WI38 (cell line): ENCODE measurements around the gene GTPBP1.

ENCODE experiments used
- H3K4me3 ChIP-seq: 2 replicates; pipeline ENCODE4 v1.5.1; 2011; ENCODE audit warnings: low read depth, mild to moderate bottlenecking, control low read depth, low read length
- TF ChIP-seq, protein P1 (sequence below): IDR thresholded peaks from 2 replicates; pipeline ENCODE4 v1.5.1; 2012; ENCODE audit warnings: low read depth, mild to moderate bottlenecking, control low read depth, low read length

The GTPBP1 gene

DNA sequence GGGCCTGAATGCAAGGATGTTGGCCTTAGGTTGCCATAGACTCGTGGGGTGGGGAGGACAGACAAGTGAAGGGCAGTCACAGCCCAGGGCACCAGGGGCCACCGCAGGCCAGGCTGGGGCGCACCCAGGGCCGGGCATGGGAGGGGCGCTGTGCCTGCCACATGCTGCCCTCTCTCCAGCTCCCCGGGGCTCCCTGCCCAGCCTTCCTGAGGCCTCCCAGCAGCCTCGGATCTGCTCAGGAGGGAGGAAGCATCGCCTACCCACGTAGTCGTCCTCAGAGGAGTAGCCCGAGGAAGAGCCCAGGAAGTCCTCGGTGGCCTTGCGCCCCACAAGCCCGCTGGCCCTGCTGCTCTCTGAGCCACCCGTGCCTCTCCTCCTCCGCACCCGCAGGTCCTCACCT, 44.9 kb downstream of the GTPBP1 start:
- H3K4me3 ChIP-seq = no peak overlapping the region
- TF ChIP-seq, protein P1, sequence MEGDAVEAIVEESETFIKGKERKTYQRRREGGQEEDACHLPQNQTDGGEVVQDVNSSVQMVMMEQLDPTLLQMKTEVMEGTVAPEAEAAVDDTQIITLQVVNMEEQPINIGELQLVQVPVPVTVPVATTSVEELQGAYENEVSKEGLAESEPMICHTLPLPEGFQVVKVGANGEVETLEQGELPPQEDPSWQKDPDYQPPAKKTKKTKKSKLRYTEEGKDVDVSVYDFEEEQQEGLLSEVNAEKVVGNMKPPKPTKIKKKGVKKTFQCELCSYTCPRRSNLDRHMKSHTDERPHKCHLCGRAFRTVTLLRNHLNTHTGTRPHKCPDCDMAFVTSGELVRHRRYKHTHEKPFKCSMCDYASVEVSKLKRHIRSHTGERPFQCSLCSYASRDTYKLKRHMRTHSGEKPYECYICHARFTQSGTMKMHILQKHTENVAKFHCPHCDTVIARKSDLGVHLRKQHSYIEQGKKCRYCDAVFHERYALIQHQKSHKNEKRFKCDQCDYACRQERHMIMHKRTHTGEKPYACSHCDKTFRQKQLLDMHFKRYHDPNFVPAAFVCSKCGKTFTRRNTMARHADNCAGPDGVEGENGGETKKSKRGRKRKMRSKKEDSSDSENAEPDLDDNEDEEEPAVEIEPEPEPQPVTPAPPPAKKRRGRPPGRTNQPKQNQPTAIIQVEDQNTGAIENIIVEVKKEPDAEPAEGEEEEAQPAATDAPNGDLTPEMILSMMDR = no peak

GRCh38 chr22:38751066-38751421, 45.3 kb downstream of the GTPBP1 start:
- TF ChIP-seq, protein P1 = no peak
- H3K4me3 ChIP-seq = no peak overlapping the region

GRCh38 chr22:38751422-38752346, 45.9 kb downstream of the GTPBP1 start:
- H3K4me3 ChIP-seq = no peak overlapping the region
- TF ChIP-seq, protein P1 = no peak

DNA sequence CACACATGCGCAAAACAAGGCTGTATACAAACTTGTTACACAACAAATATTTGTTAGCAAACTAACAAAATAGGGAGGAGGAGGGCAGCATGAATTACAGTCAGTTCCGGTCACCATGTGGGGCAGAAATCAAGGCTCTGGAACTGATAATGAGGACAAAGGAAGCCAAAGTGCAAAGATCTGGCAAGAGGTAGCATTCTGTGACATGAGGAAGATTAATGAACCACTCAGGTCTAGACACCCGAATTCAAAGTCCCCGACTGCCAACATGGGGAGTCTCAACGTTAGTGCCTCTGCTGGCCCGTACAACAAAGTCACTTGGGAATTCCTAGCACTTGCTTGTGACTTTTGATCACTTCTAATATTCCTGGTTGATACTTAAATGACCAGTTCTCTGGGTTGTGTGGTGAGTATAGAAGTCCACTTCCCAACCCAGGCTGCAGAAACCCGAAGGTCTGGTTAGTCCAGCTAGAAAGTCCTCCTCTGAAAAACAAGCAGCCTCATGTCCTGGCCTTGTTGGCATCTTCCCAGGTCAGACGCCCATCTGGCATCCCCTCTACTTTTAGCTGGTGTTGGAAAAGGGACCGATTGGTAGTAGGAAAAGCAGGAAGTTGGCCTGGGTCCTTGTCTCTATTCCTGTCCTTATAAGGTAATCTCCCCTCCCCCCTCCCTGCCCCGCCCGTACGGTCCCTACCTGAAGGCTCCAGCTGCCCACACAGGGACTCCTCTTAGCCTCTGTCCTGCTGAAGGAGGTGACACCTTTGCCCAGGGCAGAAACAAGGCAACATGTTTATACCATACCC, 48.4 kb downstream of the GTPBP1 start:
- H3K4me3 ChIP-seq = peak overlapping the region; percentile 76
- TF ChIP-seq, protein P1 = no peak

- TF ChIP-seq, protein P1 = no peak
- H3K4me3 ChIP-seq = peak overlapping the region; percentile 76
Observed at GRCh38 chr22:38754751-38755154, 49.0 kb downstream of the GTPBP1 start.

GRCh38 chr22:38755155-38755910, 49.6 kb downstream of the GTPBP1 start:
- TF ChIP-seq, protein P1 = no peak

More at GRCh38 chr22:38755155-38755910, 49.6 kb downstream of the GTPBP1 start:
- peak overlapping the region; percentile 76 for H3K4me3 ChIP-seq
